H9 (cell line): ENCODE results near the gene CDH13. TPM values are rescaled to one million over a fixed set of nuclear protein-coding genes. Genes with fewer than 3 reads are reported as not detected.

Source experiments
- DNase-seq: peaks from one replicate; pipeline ENCODE4 v3.0.0-alpha.2; 2017
- H2AFZ ChIP-seq: one replicate; pipeline ENCODE4 v1.6.1; 2013; ENCODE audit warnings: mild to moderate bottlenecking, low read length, control low read depth, moderate library complexity
- H2AK5ac ChIP-seq: 2 replicates; pipeline ENCODE4 v1.6.1; 2013; ENCODE audit warnings: low read length, control low read depth, mixed read lengths; ENCODE audit not compliant: insufficient read length
- H2BK120ac ChIP-seq: one replicate; pipeline ENCODE4 v1.6.1; 2013; ENCODE audit warnings: low read depth, mild to moderate bottlenecking, low read length, control low read depth, inconsistent platforms; ENCODE audit not compliant: poor library complexity, severe bottlenecking
- H2BK12ac ChIP-seq: 2 replicates; pipeline ENCODE4 v1.6.1; 2013; ENCODE audit warnings: low read length, control low read depth, mixed read lengths, low read depth; ENCODE audit not compliant: insufficient read length
- H2BK15ac ChIP-seq: 2 replicates; pipeline ENCODE4 v1.6.1; 2013; ENCODE audit warnings: low read depth, low read length, control low read depth
- H2BK20ac ChIP-seq: one replicate; pipeline ENCODE4 v1.6.1; 2013; ENCODE audit warnings: low read depth, mild to moderate bottlenecking, low read length, control low read depth, inconsistent platforms; ENCODE audit not compliant: poor library complexity, severe bottlenecking
- H2BK5ac ChIP-seq: 2 replicates; pipeline ENCODE4 v1.6.1; 2013; ENCODE audit warnings: low read length, control low read depth, mixed read lengths; ENCODE audit not compliant: insufficient read length
- H3K14ac ChIP-seq: 2 replicates; pipeline ENCODE4 v1.6.1; 2013; ENCODE audit warnings: low read length, control low read depth; ENCODE audit not compliant: insufficient read depth
- H3K18ac ChIP-seq: 2 replicates; pipeline ENCODE4 v1.6.1; 2013; ENCODE audit warnings: low read depth, mild to moderate bottlenecking, mixed read lengths, low read length, control low read depth; ENCODE audit not compliant: insufficient read length
- H3K23ac ChIP-seq: 2 replicates; pipeline ENCODE4 v1.6.1; 2013; ENCODE audit warnings: low read length, control low read depth, mixed read lengths, low read depth; ENCODE audit not compliant: insufficient read length
- H3K23me2 ChIP-seq: 2 replicates; pipeline ENCODE4 v1.6.1; 2013; ENCODE audit warnings: low read depth, mild to moderate bottlenecking, mixed read lengths, low read length, control low read depth; ENCODE audit not compliant: insufficient read length, poor library complexity, severe bottlenecking
- H3K27ac ChIP-seq: 2 replicates; pipeline ENCODE4 v1.5.1; 2013; ENCODE audit warnings: low read length, control low read depth, mixed read lengths, low read depth; ENCODE audit not compliant: insufficient read length
- H3K27me3 ChIP-seq: 2 replicates; pipeline ENCODE4 v1.6.1; 2013; ENCODE audit warnings: low read length, control low read depth, inconsistent platforms; ENCODE audit not compliant: insufficient read depth
- H3K4ac ChIP-seq: 2 replicates; pipeline ENCODE4 v1.6.1; 2013; ENCODE audit warnings: low read depth, mild to moderate bottlenecking, control low read depth, inconsistent platforms, low read length, moderate library complexity
- H3K4me1 ChIP-seq: 2 replicates; pipeline ENCODE4 v1.6.1; 2013; ENCODE audit warnings: low read length, control low read depth, inconsistent platforms; ENCODE audit not compliant: insufficient read depth
- H3K4me2 ChIP-seq: 2 replicates; pipeline ENCODE4 v1.6.1; 2013; ENCODE audit warnings: low read length, control low read depth, mixed read lengths; ENCODE audit not compliant: insufficient read length, insufficient read depth
- H3K56ac ChIP-seq: 2 replicates; pipeline ENCODE4 v1.6.1; 2013; ENCODE audit warnings: low read depth, mild to moderate bottlenecking, mixed read lengths, low read length, control low read depth; ENCODE audit not compliant: insufficient read length
- H3K79me1 ChIP-seq: 2 replicates; pipeline ENCODE4 v1.6.1; 2013; ENCODE audit warnings: low read depth, mild to moderate bottlenecking, moderate library complexity, low read length, control low read depth, inconsistent platforms; ENCODE audit not compliant: insufficient read depth, poor library complexity, severe bottlenecking
- H3K79me2 ChIP-seq: 2 replicates; pipeline ENCODE4 v1.6.1; 2013; ENCODE audit warnings: low read length, control low read depth, inconsistent platforms; ENCODE audit not compliant: insufficient read depth
- H3K9ac ChIP-seq: 2 replicates; pipeline ENCODE4 v1.6.1; 2013; ENCODE audit warnings: low read length, control low read depth, mixed read lengths; ENCODE audit not compliant: insufficient read length; ENCODE audit errors: extremely low read depth
- H3K9me3 ChIP-seq: one replicate; pipeline ENCODE4 v1.6.1; 2013; ENCODE audit warnings: low read depth, low read length, inconsistent platforms; ENCODE audit not compliant: control insufficient read depth
- H3T11ph ChIP-seq: one replicate; pipeline ENCODE4 v1.6.1; 2013; ENCODE audit warnings: mild to moderate bottlenecking, low read length, control low read depth, inconsistent platforms
- H4K20me1 ChIP-seq: one replicate; pipeline ENCODE4 v1.6.1; 2013; ENCODE audit not compliant: control insufficient read depth, insufficient read length, insufficient read depth
- H4K5ac ChIP-seq: 2 replicates; pipeline ENCODE4 v1.6.1; 2013; ENCODE audit warnings: low read depth, mild to moderate bottlenecking, mixed read lengths, low read length, control low read depth; ENCODE audit not compliant: insufficient read length
- H4K8ac ChIP-seq: replicated peaks from 2 replicates; pipeline ENCODE4 v1.6.1; 2013; ENCODE audit warnings: low read length, control low read depth, mixed read lengths, low read depth; ENCODE audit not compliant: insufficient read length
- H4K91ac ChIP-seq: 2 replicates; pipeline ENCODE4 v1.6.1; 2013; ENCODE audit warnings: low read depth, mild to moderate bottlenecking, moderate library complexity, mixed read lengths, low read length, control low read depth; ENCODE audit not compliant: insufficient read length
- H3K27ac Mint-ChIP-seq, 3 experiments: 2 replicates in 2 of 3; 3 replicates in 1 of 3; pipeline ENCODE4 v1.8.0; 2020 to 2021; ENCODE audit warnings: mixed read lengths in 3 of 3, mild to moderate bottlenecking in 1 of 3, moderate library complexity in 1 of 3
- H3K27me3 Mint-ChIP-seq: 2 replicates; pipeline ENCODE4 v1.8.0; 2021; ENCODE audit warnings: low read depth, mild to moderate bottlenecking, moderate library complexity, mixed read lengths
- H3K36me3 Mint-ChIP-seq, 3 experiments: 2 replicates in 2 of 3; 3 replicates in 1 of 3; pipeline ENCODE4 v1.8.0; 2020 to 2021; ENCODE audit warnings: low read depth in 3 of 3, mixed read lengths in 3 of 3; ENCODE audit not compliant: insufficient read depth in 1 of 3
- H3K4me1 Mint-ChIP-seq, 2 experiments: 2 replicates each; pipeline ENCODE4 v1.8.0; 2020; ENCODE audit warnings: mixed read lengths in 2 of 2
- H3K4me3 Mint-ChIP-seq, 2 experiments: 2 replicates in 1 of 2; 3 replicates in 1 of 2; pipeline ENCODE4 v1.8.0; 2020 to 2021; ENCODE audit warnings: mild to moderate bottlenecking in 2 of 2, mixed read lengths in 2 of 2, moderate library complexity in 1 of 2
- H3K9me3 Mint-ChIP-seq, 2 experiments: 2 replicates in 1 of 2; 3 replicates in 1 of 2; pipeline ENCODE4 v1.8.0; 2020; ENCODE audit warnings: mild to moderate bottlenecking in 2 of 2, mixed read lengths in 2 of 2, moderate library complexity in 1 of 2
- CTCF ChIP-seq: fragments of 200-600 bp; sonication (generic); conservative IDR thresholded peaks from 3 replicates; pipeline ENCODE4 v1.8.0; 2021; ENCODE audit warnings: antibody characterized with exemption, mild to moderate bottlenecking
- WGBS: extraction: QIAGEN DNeasy Blood & Tissue Kit; methylation state at CpG from one replicate; pipeline ENCODE4 v1.1.7; 2013; ENCODE audit warnings: missing lambda C conversion rate, low lambda C conversion rate, mixed read lengths; ENCODE audit not compliant: insufficient read length; ENCODE audit errors: extremely low coverage; 5-methylcytosine and 5-hydroxymethylcytosine counted together
- total RNA-seq: library from RNA; stranded (reverse); gene quantifications from 2 replicates; pipeline ENCODE4 v1.2.1, GENCODE V29; 2021

CDH13 gene
- total RNA-seq, 1 experiment from 2014 or later: 1.5 TPM

- TF ChIP-seq CTCF: no peak
- no peak overlapping the region for H2BK15ac ChIP-seq
- no peaks in the 10 kb centered on the region for H3K27me3 ChIP-seq
- no peak overlapping the region for H2AK5ac ChIP-seq
- no peak overlapping the region for H3K23ac ChIP-seq
- H4K20me1 ChIP-seq: no peaks in the 10 kb centered on the region
- no peaks in the 10 kb centered on the region for H3K23me2 ChIP-seq
- Mint-ChIP-seq H3K27me3 (peaks cover 13% of the 10 kb centered on the region), H3K4me1 (no peaks in the 10 kb centered on the region), H3K9me3 (no peaks in the 10 kb centered on the region; a peak in 1 of 5 replicates), H3K27ac (no peak overlapping the region), H3K4me3 (no peak overlapping the region), H3K36me3 (no peaks in the 10 kb centered on the region; a peak in 1 of 7 replicates)
- no peak overlapping the region for H3K56ac ChIP-seq
- no peak overlapping the region for H3K9ac ChIP-seq
- H3K27ac ChIP-seq: no peak overlapping the region
- H3K4me2 ChIP-seq: no peak overlapping the region
- H2BK5ac ChIP-seq: no peak overlapping the region
- no peak overlapping the region for H3K18ac ChIP-seq
- no peaks in the 10 kb centered on the region for H3K79me2 ChIP-seq
- H4K5ac ChIP-seq: no peak overlapping the region
- H2AFZ ChIP-seq: no peak overlapping the region
- no peak for DNase-seq
- H2BK12ac ChIP-seq: no peak overlapping the region
- no CpG with 5 or more reads among the region's 6 CpGs for WGBS
- no peaks in the 10 kb centered on the region for H3K9me3 ChIP-seq
- no peak overlapping the region for H4K91ac ChIP-seq
- no peak overlapping the region for H3K4ac ChIP-seq
- H4K8ac ChIP-seq: no peak overlapping the region
- no peak overlapping the region for H2BK120ac ChIP-seq
- no peak overlapping the region for H2BK20ac ChIP-seq
- no peak overlapping the region for H3K14ac ChIP-seq
- no peaks in the 10 kb centered on the region for H3K79me1 ChIP-seq
- no peaks in the 10 kb centered on the region for H3K4me1 ChIP-seq
- no peak overlapping the region for H3T11ph ChIP-seq
These were observed 659.2 kb downstream of the CDH13 start for GRCh38 chr16:83285921-83286320.
